Chondrocyte (in vitro differentiated cells): ENCODE data around the gene MYL11. TPM values are rescaled to one million over a fixed set of nuclear protein-coding genes. Genes with fewer than 3 reads are reported as not detected.

ENCODE experiments used
- DNase-seq: peaks from one replicate; pipeline ENCODE4 v3.0.0; 2021; ENCODE audit warnings: mixed read lengths, low spot score
- H3K27ac Mint-ChIP-seq: one replicate; pipeline ENCODE4 v1.8.0; 2021; ENCODE audit warnings: mild to moderate bottlenecking, moderate library complexity, mixed read lengths; ENCODE audit not compliant: unreplicated experiment
- H3K27me3 Mint-ChIP-seq: 2 replicates; pipeline ENCODE4 v1.8.0; 2021; ENCODE audit warnings: low read depth, mixed read lengths
- H3K36me3 Mint-ChIP-seq: 2 replicates; pipeline ENCODE4 v1.8.0; 2021; ENCODE audit warnings: low read depth, mixed read lengths
- H3K4me1 Mint-ChIP-seq: 2 replicates; pipeline ENCODE4 v1.8.0; 2021; ENCODE audit warnings: low read depth, mild to moderate bottlenecking, mixed read lengths
- H3K4me3 Mint-ChIP-seq: one replicate; pipeline ENCODE4 v1.8.0; 2021; ENCODE audit warnings: mild to moderate bottlenecking, moderate library complexity, mixed read lengths; ENCODE audit not compliant: unreplicated experiment
- H3K9me3 Mint-ChIP-seq: 2 replicates; pipeline ENCODE4 v1.8.0; 2021; ENCODE audit warnings: low read depth, mixed read lengths
- total RNA-seq: library from RNA; stranded (reverse); gene quantifications from 3 replicates; pipeline ENCODE4 v1.2.1, GENCODE V29; 2021
- TF ChIP-seq, protein P1 (sequence below): fragments of 200-600 bp; sonication (generic); IDR thresholded peaks from 2 replicates; pipeline ENCODE4 v1.5.0; 2021; ENCODE audit warnings: antibody characterized with exemption, mild to moderate bottlenecking, moderate library complexity

The MYL11 gene
- total RNA-seq, 1 donor from 2014 or later = 0.82 TPM

GRCh38 chr16:30376461-30376902 lies 1.9 kb downstream of the MYL11 start:
- no peak overlapping the region for H3K27ac Mint-ChIP-seq

GRCh38 chr16:30377050-30377811 lies 2.6 kb downstream of the MYL11 start:
- TF ChIP-seq, protein P1, sequence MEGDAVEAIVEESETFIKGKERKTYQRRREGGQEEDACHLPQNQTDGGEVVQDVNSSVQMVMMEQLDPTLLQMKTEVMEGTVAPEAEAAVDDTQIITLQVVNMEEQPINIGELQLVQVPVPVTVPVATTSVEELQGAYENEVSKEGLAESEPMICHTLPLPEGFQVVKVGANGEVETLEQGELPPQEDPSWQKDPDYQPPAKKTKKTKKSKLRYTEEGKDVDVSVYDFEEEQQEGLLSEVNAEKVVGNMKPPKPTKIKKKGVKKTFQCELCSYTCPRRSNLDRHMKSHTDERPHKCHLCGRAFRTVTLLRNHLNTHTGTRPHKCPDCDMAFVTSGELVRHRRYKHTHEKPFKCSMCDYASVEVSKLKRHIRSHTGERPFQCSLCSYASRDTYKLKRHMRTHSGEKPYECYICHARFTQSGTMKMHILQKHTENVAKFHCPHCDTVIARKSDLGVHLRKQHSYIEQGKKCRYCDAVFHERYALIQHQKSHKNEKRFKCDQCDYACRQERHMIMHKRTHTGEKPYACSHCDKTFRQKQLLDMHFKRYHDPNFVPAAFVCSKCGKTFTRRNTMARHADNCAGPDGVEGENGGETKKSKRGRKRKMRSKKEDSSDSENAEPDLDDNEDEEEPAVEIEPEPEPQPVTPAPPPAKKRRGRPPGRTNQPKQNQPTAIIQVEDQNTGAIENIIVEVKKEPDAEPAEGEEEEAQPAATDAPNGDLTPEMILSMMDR = no peak

More at GRCh38 chr16:30376461-30376902, 1.9 kb downstream of the MYL11 start:
- TF ChIP-seq, protein P1 = no peak
- no peak for DNase-seq
- Mint-ChIP-seq H3K9me3 (no peaks in the 10 kb centered on the region), H3K4me3 (no peak overlapping the region), H3K27me3 (no peaks in the 10 kb centered on the region), H3K4me1 (peaks cover 25% of the 10 kb centered on the region), H3K36me3 (no peaks in the 10 kb centered on the region)

DNA sequence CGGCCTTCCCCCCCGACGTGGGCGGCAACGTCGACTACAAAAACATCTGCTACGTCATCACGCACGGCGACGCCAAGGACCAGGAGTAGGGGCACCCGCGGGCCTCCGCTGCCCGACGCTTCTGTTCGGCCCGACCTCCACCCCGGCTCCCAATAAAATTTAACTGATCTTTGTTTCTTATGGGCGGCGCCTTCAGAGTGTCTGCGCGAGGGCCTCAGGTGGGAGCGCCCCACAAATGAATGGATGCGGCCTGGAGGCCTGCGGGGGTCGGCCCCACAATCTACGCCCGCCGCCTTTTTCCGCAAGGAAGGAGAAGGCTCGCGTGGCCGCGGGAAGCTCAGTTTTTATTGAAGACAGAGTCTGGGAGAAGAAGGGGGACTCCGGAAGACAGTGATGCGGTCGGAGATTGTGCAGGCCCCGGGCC lies 3.2 kb downstream of the MYL11 start:
- TF ChIP-seq, protein P1 = no peak
- Mint-ChIP-seq H3K4me3 (peak overlapping the region; percentile 98), H3K27me3 (no peaks in the 10 kb centered on the region), H3K27ac (peak overlapping the region; percentile 100), H3K36me3 (no peaks in the 10 kb centered on the region), H3K9me3 (no peaks in the 10 kb centered on the region), H3K4me1 (peaks cover 23% of the 10 kb centered on the region)
- no peak for DNase-seq

More at GRCh38 chr16:30377050-30377811, 2.6 kb downstream of the MYL11 start:
- Mint-ChIP-seq H3K4me3 (peak overlapping the region; percentile 98), H3K36me3 (no peaks in the 10 kb centered on the region), H3K9me3 (no peaks in the 10 kb centered on the region), H3K4me1 (peaks cover 23% of the 10 kb centered on the region), H3K27me3 (no peaks in the 10 kb centered on the region), H3K27ac (peak overlapping the region; percentile 100)
- DNase-seq = no peak

DNA sequence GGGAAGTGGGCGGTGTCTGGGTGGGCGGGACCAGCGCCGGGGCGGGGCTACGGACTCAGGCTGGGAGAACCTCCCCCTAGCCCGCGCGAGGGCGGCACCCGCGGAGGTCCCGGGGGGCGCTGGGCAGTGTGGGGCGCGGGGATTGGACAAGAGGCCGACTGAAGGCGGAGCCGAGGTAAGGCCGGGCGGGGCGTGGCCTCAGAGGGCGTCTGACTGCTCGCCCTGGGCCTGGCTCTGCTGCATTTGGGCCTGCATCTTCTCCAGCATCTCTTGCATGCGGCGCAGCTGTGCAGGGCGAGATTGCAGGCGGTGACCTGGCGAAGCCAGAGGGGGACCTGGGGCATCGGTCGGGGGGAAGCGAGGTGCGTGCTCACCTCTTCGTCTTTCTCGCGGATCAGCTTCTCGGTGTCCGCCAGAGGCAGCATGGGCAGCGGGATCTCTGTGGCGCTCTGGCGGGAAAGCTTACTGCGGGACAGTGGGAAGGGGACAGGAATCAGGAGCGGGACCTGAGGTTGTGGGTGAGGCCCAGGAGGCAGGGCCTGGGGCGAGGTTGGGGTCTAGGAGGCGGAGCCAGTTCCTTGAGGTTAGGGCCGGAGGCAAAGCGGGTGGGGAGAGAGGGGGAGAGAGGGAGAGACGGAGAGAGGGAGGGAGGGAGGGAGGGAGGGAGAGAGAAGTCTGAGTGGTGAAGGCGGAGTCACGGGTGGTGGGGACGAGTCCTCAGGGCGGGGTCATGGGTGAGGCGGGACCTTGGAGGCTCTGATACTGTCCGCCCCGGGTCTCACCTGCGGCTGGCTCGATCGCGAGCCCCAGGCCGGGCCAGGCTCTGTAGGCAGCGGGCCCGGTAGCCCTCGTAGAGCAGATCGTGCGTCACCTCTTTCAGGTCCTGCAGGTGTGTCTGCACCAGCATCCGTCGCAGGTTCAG lies 3.9 kb downstream of the MYL11 start:
- Mint-ChIP-seq H3K4me3 (peak overlapping the region; percentile 98), H3K4me1 (peaks cover 23% of the 10 kb centered on the region), H3K9me3 (no peaks in the 10 kb centered on the region), H3K27me3 (no peaks in the 10 kb centered on the region), H3K36me3 (no peaks in the 10 kb centered on the region), H3K27ac (peak overlapping the region; percentile 100)
- TF ChIP-seq, protein P1 = peak; percentile 66
- DNase-seq = peak; percentile 100
